ENCODE data around the gene VGF.

The VGF gene

GRCh38 chr7:101168412-101169049 lies 3.2 kb upstream of the VGF start:
- H3K4me3 ChIP-seq (ENCODE audit: low read length): no peak overlapping the region
- no peak for DNase-seq (ENCODE audit: low read depth, low spot score)

DNA sequence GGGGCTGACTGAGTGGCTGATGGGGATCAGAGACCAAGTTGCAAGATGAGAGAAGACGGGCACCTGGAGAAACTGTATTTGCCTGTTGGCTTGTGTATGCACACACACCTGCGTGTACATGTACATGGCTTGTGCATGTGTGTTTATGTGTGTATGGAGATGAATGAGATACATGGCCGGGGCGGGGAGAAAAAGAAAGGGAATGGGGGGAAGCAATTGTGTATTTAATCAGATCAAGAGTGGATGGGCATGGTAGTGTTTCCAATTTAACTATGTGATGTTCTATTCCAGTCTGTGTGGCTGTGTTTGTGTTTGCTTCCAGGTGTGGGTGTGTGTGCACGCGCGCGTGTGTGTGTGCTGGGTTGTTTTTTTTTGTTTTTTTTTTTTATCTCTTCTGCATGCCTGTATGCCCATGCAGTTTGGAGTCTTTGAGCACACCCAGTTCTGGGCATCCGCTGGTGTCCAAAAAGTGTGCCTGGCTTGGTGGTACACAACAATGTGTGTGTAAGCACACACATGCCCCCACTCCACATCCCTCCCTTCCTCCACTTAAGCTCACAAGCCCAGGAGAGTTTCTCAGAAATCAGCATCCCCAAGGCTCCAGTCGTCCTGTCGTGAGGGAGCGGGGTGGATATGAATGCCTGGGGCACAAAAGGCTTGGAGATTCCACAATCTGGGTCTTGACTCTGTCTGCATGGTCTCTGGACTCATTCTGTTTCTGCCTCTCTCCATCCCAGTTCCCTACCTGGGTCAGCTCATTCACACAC lies 2.5 kb upstream of the VGF start:
- no peak for DNase-seq (ENCODE audit: low read depth, low spot score)
- H3K4me3 ChIP-seq (ENCODE audit: low read length): no peak overlapping the region

DNA sequence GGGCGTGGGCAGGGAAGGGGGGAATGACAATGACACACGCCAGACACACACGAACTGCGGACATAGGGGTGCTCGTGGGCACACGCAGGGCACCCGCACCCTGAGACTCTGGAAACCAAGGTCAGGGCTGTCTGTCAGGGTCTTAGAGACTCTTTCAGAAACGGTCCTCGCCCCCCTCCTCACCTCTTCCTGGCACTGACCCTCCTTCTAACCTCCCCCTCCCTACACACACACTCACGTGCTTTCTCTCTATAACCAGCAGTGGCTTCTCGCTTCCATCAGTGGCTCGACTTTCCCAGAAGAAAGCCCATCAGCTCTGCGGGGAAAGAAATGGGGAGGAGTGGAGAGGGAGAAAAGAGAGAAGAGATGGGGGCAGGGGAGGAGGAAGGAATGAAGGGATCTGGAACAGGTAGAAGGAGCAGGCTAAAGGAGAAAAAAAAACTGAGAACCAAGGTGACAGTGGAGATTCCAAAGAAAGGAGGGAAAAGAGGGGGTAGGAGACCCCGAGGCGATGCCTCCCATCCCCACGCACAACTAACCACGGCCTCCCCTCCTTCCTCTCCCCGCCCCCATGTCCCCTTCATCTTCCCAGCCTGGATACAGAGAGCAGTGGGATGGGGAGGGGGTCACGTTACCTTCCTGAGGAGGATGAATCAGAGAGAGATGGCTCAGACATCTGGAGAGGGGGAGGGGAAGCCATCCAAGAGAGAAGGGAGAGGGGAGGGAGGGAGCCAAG lies 1.7 kb upstream of the VGF start:
- H3K4me3 ChIP-seq (ENCODE audit: low read length): no peak overlapping the region
- DNase-seq (ENCODE audit: low read depth, low spot score): no peak

DNA sequence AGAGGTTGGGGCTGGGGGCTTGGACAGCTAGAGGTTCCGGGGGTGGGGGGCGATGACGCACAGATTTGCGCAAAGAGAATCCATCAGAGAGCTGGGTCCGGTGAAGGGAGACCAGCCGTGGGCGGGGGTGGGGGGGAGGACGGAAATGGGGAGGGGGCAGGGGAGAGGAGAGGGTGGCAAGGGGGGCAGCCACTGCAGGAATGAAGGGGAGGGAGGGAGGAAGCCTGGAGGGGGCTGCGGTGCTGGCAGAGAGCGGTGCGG lies 1.2 kb upstream of the VGF start:
- DNase-seq (ENCODE audit: low read depth, low spot score): no peak
- H3K4me3 ChIP-seq (ENCODE audit: low read length): no peak overlapping the region

GRCh38 chr7:101165958-101166647 lies 734 bp upstream of the VGF start:
- no peak for DNase-seq (ENCODE audit: low read depth, low spot score)
- H3K4me3 ChIP-seq (ENCODE audit: low read length): peak overlapping the region; percentile 54

DNA sequence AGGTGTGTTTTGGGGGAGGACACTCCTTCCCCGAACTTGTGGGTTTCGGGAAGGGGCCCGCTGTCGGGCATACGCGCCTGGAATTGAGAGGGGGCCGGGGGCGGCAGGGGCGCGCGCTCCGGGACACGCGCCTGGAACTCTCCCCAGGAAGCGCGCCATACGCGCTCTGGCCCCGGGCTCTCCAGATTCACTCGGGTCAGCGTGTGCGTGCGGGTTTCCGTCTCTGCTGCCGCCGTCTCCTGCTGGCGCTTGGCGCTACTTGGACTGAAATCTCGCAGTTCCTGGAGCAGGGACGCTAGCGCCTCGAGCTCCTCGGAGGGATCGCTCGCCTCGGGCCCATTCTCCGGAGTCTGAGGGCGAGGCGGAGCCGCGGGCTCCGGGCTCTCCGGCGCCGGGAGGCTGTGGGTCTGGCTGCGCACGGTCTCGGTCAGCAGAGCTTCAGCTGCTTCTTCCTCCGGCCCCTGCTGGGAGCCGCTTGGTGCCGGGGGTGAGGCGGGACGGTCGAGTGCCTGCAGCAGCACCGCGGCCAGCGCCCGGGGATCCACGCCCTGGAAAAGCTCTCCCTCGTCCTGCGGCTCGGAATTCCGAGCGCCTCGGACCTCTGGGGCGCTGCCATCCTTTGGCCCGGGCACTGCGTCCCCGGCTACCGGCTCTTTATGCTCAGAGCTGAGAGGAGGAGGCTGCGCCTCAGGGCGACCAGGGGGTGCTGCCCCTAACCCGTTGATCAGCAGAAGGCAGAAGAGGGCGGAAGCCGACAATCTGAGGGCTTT lies 1.1 kb downstream of the VGF start:
- peak overlapping the region; percentile 58 for H3K4me3 ChIP-seq (ENCODE audit: low read length)

DNA sequence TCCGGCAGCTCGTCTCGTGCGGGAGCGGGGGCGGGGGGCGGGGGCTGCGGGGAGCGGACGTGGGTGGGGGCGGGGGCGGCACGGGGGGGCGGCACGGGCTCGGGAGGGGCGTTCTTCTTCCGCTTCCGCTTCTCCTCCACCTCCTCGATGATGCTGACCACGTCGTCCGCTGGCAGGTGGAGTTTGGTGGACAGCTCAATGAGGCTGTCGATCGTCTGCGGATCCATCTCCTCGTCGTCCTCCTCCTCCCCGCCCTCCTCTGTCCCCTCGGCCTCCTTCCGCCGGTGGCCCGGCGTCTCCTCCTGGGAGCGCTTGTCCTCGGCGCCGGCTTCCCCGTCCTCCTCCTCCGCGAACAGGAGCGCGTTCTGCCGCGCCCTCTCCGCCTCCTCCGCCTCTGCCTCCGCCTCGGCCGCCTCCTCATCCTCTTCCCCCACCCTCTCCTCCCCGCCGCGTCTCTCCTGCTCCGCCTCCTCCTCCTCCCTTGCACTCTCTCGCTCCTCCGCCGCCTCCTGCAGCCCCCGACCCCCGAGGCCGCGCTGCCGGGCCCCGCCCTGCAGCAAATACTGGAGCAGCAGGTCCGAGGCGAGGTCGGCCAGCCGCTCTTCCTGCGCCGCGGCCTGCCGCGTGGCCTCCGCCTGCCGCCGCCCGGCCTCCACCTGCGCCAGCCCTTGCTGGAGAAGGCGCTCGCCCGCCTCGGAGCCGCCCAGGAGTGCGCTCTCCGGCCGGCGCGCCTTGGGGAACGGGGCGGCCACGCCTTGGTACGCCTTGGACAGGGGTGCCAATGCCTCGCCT lies 1.9 kb downstream of the VGF start:
- no peak for DNase-seq (ENCODE audit: low read depth, low spot score)
- H3K4me3 ChIP-seq (ENCODE audit: low read length): peak overlapping the region; percentile 58

More for the DNA sequence above, 1.1 kb downstream of the VGF start:
- DNase-seq (ENCODE audit: low read depth, low spot score): no peak

DNA sequence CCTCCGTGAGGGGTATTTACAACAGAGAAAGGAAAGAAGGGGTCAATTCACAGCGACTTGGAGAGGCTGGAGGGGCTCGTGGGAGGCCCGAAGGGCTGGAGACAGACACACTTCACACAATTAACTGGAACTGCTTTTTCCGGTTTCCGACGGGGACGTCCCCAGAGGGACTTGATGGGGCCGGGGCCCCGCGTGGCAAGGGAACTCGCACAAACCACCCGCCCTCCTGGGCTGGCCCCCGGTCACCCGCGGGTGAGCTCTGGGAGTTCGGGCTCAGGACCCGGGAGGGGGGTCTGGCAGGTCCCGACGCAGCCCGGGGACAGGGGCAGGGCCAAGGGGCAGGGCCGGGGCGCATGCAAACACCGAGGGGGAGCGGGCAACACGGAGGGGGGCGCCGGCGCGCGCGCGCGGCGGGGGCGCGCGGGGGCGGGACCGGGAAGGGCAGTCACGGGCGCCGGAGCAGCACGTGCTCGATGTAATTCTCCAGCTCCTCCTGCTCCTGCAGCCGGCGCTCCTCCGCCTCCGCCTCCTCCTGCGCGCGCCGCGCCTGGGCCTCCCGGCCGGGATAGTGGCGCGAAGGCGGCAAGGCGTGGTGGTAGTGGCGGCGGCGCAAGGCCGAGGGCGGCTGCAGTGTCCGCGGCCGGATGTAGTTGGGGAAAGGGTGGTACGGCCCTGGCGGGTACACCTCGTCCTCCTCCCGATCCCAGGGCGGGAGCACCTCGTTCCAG lies 2.7 kb downstream of the VGF start:
- no peak for DNase-seq (ENCODE audit: low read depth, low spot score)
- H3K4me3 ChIP-seq (ENCODE audit: low read length): peak overlapping the region; percentile 58

- DNase-seq (ENCODE audit: low read depth, low spot score): no peak
- no peak overlapping the region for H3K4me3 ChIP-seq (ENCODE audit: low read length)
Observed at GRCh38 chr7:101161692-101162471, 3.5 kb downstream of the VGF start.

DNA sequence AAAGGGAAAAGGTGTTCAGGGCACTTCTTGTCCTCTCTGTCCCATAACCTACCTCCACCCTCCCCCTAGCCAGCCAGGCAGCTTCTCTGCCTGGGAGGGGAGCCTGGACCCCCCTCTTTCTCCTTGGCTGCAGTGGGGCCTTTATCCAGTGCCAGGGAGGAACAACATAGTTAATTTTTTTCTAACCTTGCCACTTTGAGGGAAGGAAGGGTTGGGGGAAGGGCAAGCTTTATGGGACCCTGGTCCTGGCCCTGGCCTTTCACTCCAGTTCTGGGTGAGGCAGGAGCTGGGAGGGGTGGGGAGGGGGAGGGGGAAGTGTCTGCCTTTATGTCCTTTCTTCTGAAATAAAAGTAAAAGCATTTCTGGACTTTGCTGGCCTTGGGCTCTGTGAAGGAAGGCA lies 4.5 kb downstream of the VGF start:
- no peak for DNase-seq (ENCODE audit: low read depth, low spot score)
- H3K4me3 ChIP-seq (ENCODE audit: low read length): no peak overlapping the region

GRCh38 chr7:101159696-101160674 lies 5.4 kb downstream of the VGF start:
- no peak overlapping the region for H3K4me3 ChIP-seq (ENCODE audit: low read length)
- no peak for DNase-seq (ENCODE audit: low read depth, low spot score)

DNA sequence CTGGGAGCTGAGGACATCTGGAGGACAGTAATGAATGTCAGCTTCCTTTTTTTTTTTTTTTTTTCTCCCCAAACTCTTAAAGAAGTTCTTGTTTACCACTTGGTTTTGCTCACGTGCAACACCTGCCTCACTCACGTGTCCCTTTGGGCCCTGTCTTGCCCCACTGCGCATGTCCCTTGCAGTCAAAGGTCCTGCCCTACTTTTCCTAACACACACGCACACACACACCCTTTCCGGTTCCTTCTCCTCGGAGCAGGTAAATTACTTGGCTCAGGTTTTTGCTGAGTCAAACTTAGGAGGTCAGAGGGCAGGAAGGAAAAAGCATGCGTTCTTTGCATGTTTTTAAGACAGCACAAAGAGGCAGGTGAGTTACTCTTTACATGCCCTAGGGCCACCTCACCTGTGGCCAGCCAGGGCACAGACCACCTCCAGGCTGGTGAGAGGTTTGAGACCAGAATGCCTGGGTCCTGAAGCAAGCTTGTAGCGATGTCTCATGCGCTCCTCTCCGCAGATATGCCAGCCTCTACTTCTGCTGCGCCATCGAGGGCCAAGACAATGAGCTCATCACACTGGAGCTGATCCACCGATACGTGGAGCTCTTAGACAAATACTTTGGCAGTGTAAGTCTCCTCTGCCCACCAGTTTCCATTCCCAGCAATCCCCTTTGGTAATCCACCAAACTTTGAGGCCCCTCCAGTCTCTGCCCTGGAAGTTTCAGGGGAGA lies 8.3 kb downstream of the VGF start:
- no peak for DNase-seq (ENCODE audit: low read depth, low spot score)

DNA sequence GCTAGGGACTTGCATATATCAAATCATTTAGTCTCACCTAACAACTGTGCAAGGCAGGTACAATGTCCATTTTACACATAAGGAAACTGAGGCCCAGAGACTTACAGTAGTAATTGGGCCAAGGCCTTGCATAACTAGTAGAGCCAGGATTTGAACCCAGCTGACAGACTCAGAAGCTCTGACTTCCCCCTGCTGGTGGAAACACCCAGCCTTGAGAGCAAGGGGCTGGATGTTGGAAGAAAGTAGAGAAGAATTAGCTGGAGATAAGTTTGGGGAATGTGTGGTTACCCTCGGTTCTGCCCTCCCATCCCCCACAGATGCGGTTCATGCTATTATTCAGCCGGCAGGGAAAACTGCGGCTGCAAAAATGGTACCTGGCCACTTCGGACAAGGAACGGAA lies 9.1 kb downstream of the VGF start:
- H3K4me3 ChIP-seq (ENCODE audit: low read length): no peak overlapping the region
- no peak for DNase-seq (ENCODE audit: low read depth, low spot score)

More for the DNA sequence above, 8.3 kb downstream of the VGF start:
- no peak overlapping the region for H3K4me3 ChIP-seq (ENCODE audit: low read length)

- DNase-seq (ENCODE audit: low read depth, low spot score): no peak
- peak overlapping the region; percentile 74 for H3K4me3 ChIP-seq (ENCODE audit: low read length)
Observed at GRCh38 chr7:101155303-101155702, 10.1 kb downstream of the VGF start.

GRCh38 chr7:101154693-101155102 lies 10.7 kb downstream of the VGF start:
- peak overlapping the region; percentile 74 for H3K4me3 ChIP-seq (ENCODE audit: low read length)
- DNase-seq (ENCODE audit: low read depth, low spot score): no peak

Measured in Jurkat, Clone E6-1 (cell line).